Activated CD8-positive, alpha-beta memory T cell treated with anti-CD3 and anti-CD28 coated beads, Interleukin-2, amount 10 ng/mL, durations not matched to agents 7 days and 5 days (primary cell): ENCODE measurements around the gene PPP2R2C. TPM values are rescaled to one million over a fixed set of nuclear protein-coding genes. Genes with fewer than 3 reads are reported as not detected.

ENCODE experiments used
- ATAC-seq: fragments of 150-1000 bp; cut with Tn5 transposase; one replicate; pipeline ENCODE4 v1.10.0; 2021; ENCODE audit warnings: moderate library complexity
- CTCF ChIA-PET: fragments of 350-600 bp; sonication (Branson Sonifier 250); formaldehyde crosslinking; loops from one replicate; lab custom pipeline; 2021; ENCODE audit warnings: antibody characterized with exemption; lab: Charles Lee
- DNase-seq: peaks from one replicate; pipeline ENCODE4 v3.0.0-alpha.2; 2020
- H3K27ac Mint-ChIP-seq: one replicate; pipeline ENCODE4 v1.8.0; 2021; ENCODE audit warnings: mild to moderate bottlenecking, mixed read lengths
- H3K27me3 Mint-ChIP-seq: one replicate; pipeline ENCODE4 v1.8.0; 2021; ENCODE audit warnings: mixed read lengths
- H3K36me3 Mint-ChIP-seq: one replicate; pipeline ENCODE4 v1.8.0; 2021; ENCODE audit warnings: mild to moderate bottlenecking, mixed read lengths
- H3K4me1 Mint-ChIP-seq: one replicate; pipeline ENCODE4 v1.8.0; 2021; ENCODE audit warnings: mixed read lengths
- H3K4me3 Mint-ChIP-seq: one replicate; pipeline ENCODE4 v1.8.0; 2021; ENCODE audit warnings: mild to moderate bottlenecking, moderate library complexity, mixed read lengths
- H3K9me3 Mint-ChIP-seq: one replicate; pipeline ENCODE4 v1.8.0; 2022; ENCODE audit warnings: low read depth, mixed read lengths
- total RNA-seq, 2 experiments: library from RNA; stranded (reverse); gene quantifications; one replicate each; pipeline ENCODE4 v1.2.3, GENCODE V29; 2021

PPP2R2C gene
- total RNA-seq, 2 experiments from 2014 or later = not detected

DNA sequence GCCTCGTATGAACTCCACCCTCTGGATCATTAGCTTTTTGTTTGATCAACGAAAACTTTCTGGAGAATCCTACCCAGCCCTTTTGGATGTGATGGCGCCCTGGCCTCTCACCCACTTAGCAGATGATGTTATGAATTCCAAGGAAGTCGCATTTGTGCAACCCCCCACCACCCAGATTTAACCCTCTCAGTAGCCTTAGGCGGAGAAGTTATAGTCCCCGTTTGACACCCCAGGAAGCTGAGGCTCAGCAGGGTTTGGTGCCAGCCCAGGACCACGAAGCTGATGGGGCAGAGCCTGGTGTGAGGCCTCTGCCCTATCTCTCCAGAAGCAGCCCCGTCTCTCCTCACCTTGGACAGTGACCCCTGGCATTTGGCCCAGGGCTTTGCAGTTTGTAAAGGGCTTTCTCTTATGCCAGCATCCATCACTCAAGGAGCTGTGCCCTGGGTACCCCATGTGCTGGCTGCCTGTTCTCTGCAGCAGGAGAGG, 201.7 kb downstream of the PPP2R2C start:
- peaks cover 59% of the 10 kb centered on the region for H3K27me3 Mint-ChIP-seq
- H3K9me3 Mint-ChIP-seq = no peaks in the 10 kb centered on the region
- no peak overlapping the region for H3K27ac Mint-ChIP-seq
- H3K4me1 Mint-ChIP-seq = peaks cover 24% of the 10 kb centered on the region
- no peaks in the 10 kb centered on the region for H3K36me3 Mint-ChIP-seq
- H3K4me3 Mint-ChIP-seq = peak overlapping the region; percentile 59
- CTCF ChIA-PET = interaction anchor here (1.4 to 30.7 kb wide), 4 partner anchors 21 to 272 kb away, joined by 3 to 685 read pairs (median 20); no protein-coding TSS in a partner anchor
- DNase-seq = no peak
- no peak for ATAC-seq

Other genes with a start within 250 kb of the PPP2R2C start
- gene WFS1, start 202.8 kb downstream of the PPP2R2C start, total RNA-seq = 1 to 10 TPM; 1.8 to 2.2 TPM
- 10 to 100 TPM; 28.0 to 33.1 TPM for gene MAN2B2, start 102.6 kb upstream of the PPP2R2C start, total RNA-seq
- gene MRFAP1, start 168.1 kb upstream of the PPP2R2C start, total RNA-seq = 100 to 1,000 TPM; 109 to 122 TPM
- 1 to 10 TPM; 1.3 to 5.6 TPM for gene S100P, start 221.3 kb upstream of the PPP2R2C start, total RNA-seq
- gene MRFAP1L1, start 237.3 kb upstream of the PPP2R2C start, total RNA-seq = 10 to 100 TPM; 60.7 to 61.9 TPM
- 10 to 100 TPM; 21.8 to 22.3 TPM for gene BLOC1S4, start 243.6 kb upstream of the PPP2R2C start, total RNA-seq